Neural progenitor cell (in vitro differentiated cells): ENCODE data around the gene SNTA1. TPM values are rescaled to one million over a fixed set of nuclear protein-coding genes. Genes with fewer than 3 reads are reported as not detected.

ENCODE experiments used
- DNase-seq: peaks from one replicate; pipeline ENCODE4 v3.0.0-alpha.2; 2016; ENCODE audit warnings: low spot score
- H2AFZ ChIP-seq: fragments of 200-600 bp; sonication (generic); replicated peaks from 2 replicates; pipeline ENCODE4 v1.6.1; 2016; ENCODE audit warnings: antibody characterized with exemption
- H3F3A ChIP-seq: fragments of 200-600 bp; sonication (generic); 2 replicates; pipeline ENCODE4 v1.6.1; 2016; ENCODE audit warnings: antibody characterized with exemption, low read depth
- H3K27ac ChIP-seq: fragments of 200-600 bp; sonication (generic); 2 replicates; pipeline ENCODE4 v1.5.1; 2016; ENCODE audit warnings: mild to moderate bottlenecking
- H3K27me3 ChIP-seq: fragments of 200-600 bp; sonication (generic); 2 replicates; pipeline ENCODE4 v1.6.1; 2016; ENCODE audit warnings: mild to moderate bottlenecking, moderate library complexity
- H3K36me3 ChIP-seq: fragments of 200-600 bp; sonication (generic); 2 replicates; pipeline ENCODE4 v1.5.1; 2016
- H3K4me1 ChIP-seq: fragments of 200-600 bp; sonication (generic); 2 replicates; pipeline ENCODE4 v1.6.1; 2016; ENCODE audit warnings: mixed run types
- H3K4me2 ChIP-seq: fragments of 200-600 bp; sonication (generic); 2 replicates; pipeline ENCODE4 v1.6.1; 2016
- H3K4me3 ChIP-seq: fragments of 200-600 bp; sonication (generic); 2 replicates; pipeline ENCODE4 v1.5.1; 2016
- H3K79me2 ChIP-seq: fragments of 200-600 bp; sonication (generic); 2 replicates; pipeline ENCODE4 v1.6.1; 2016; ENCODE audit warnings: low read depth
- H3K9ac ChIP-seq: fragments of 200-600 bp; sonication (generic); 2 replicates; pipeline ENCODE4 v1.6.1; 2016
- H3K9me3 ChIP-seq: fragments of 200-600 bp; sonication (generic); 2 replicates; pipeline ENCODE4 v1.5.1; 2016; ENCODE audit warnings: low read depth
- H4K20me1 ChIP-seq: fragments of 200-600 bp; sonication (generic); 2 replicates; pipeline ENCODE4 v1.6.1; 2016; ENCODE audit warnings: low read depth
- H3K27ac Mint-ChIP-seq: 3 replicates; pipeline ENCODE4 v1.8.0; 2021; ENCODE audit warnings: mixed read lengths
- H3K27me3 Mint-ChIP-seq: 2 replicates; pipeline ENCODE4 v1.8.0; 2022; ENCODE audit warnings: low read depth, mild to moderate bottlenecking, inconsistent platforms, moderate library complexity, mixed read lengths; ENCODE audit not compliant: insufficient read depth
- H3K36me3 Mint-ChIP-seq: 3 replicates; pipeline ENCODE4 v1.8.0; 2021; ENCODE audit warnings: mixed read lengths
- H3K4me1 Mint-ChIP-seq: 3 replicates; pipeline ENCODE4 v1.8.0; 2021; ENCODE audit warnings: mixed read lengths
- H3K4me3 Mint-ChIP-seq: 3 replicates; pipeline ENCODE4 v1.8.0; 2021; ENCODE audit warnings: mild to moderate bottlenecking, moderate library complexity, mixed read lengths
- H3K9me3 Mint-ChIP-seq: 3 replicates; pipeline ENCODE4 v1.8.0; 2020; ENCODE audit warnings: mixed read lengths
- EZH2 ChIP-seq: fragments of 200-600 bp; sonication (generic); IDR thresholded peaks from 2 replicates; pipeline ENCODE4 v1.6.1; 2017; ENCODE audit warnings: antibody characterized with exemption, mild to moderate bottlenecking, moderate library complexity
- EZH2phosphoT487 ChIP-seq: fragments of 200-600 bp; sonication (generic); IDR thresholded peaks from 2 replicates; pipeline ENCODE4 v1.6.1; 2017; ENCODE audit warnings: antibody characterized with exemption
- total RNA-seq: library from RNA; depleted of rRNA; stranded (reverse); fragments of >200 nt; gene quantifications from 2 replicates; pipeline ENCODE4 v1.2.3, GENCODE V29; 2015; ENCODE audit warnings: low replicate concordance
- TF ChIP-seq, protein P1 (sequence below): fragments of 200-600 bp; sonication (generic); IDR thresholded peaks from 2 replicates; pipeline ENCODE4 v1.5.1; 2017; ENCODE audit warnings: antibody characterized with exemption, mild to moderate bottlenecking

The SNTA1 gene
- total RNA-seq, 1 donor from 2014 or later = 6.3 TPM

GRCh38 chr20:33362898-33363297, 80.7 kb downstream of the SNTA1 start:
- Histone ChIP-seq H3K4me1 (no peaks in the 10 kb centered on the region), H3F3A (no peaks in the 10 kb centered on the region), H3K36me3 (peaks cover 6% of the 10 kb centered on the region), H2AFZ (no peak overlapping the region), H3K79me2 (no peaks in the 10 kb centered on the region), H3K4me3 (no peak overlapping the region), H3K4me2 (no peak overlapping the region), H4K20me1 (no peaks in the 10 kb centered on the region), H3K27me3 (no peaks in the 10 kb centered on the region), H3K9ac (no peak overlapping the region), H3K27ac (no peak overlapping the region), H3K9me3 (no peaks in the 10 kb centered on the region)
- Mint-ChIP-seq H3K36me3 (peaks cover 8% of the 10 kb centered on the region), H3K9me3 (no peaks in the 10 kb centered on the region), H3K27ac (no peak overlapping the region), H3K4me1 (no peaks in the 10 kb centered on the region), H3K4me3 (no peak overlapping the region), H3K27me3 (peaks cover 2% of the 10 kb centered on the region)
- TF ChIP-seq, protein P1, sequence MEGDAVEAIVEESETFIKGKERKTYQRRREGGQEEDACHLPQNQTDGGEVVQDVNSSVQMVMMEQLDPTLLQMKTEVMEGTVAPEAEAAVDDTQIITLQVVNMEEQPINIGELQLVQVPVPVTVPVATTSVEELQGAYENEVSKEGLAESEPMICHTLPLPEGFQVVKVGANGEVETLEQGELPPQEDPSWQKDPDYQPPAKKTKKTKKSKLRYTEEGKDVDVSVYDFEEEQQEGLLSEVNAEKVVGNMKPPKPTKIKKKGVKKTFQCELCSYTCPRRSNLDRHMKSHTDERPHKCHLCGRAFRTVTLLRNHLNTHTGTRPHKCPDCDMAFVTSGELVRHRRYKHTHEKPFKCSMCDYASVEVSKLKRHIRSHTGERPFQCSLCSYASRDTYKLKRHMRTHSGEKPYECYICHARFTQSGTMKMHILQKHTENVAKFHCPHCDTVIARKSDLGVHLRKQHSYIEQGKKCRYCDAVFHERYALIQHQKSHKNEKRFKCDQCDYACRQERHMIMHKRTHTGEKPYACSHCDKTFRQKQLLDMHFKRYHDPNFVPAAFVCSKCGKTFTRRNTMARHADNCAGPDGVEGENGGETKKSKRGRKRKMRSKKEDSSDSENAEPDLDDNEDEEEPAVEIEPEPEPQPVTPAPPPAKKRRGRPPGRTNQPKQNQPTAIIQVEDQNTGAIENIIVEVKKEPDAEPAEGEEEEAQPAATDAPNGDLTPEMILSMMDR = no peak
- TF ChIP-seq EZH2phosphoT487 (no peak), EZH2 (no peak)
- DNase-seq = no peak

DNA sequence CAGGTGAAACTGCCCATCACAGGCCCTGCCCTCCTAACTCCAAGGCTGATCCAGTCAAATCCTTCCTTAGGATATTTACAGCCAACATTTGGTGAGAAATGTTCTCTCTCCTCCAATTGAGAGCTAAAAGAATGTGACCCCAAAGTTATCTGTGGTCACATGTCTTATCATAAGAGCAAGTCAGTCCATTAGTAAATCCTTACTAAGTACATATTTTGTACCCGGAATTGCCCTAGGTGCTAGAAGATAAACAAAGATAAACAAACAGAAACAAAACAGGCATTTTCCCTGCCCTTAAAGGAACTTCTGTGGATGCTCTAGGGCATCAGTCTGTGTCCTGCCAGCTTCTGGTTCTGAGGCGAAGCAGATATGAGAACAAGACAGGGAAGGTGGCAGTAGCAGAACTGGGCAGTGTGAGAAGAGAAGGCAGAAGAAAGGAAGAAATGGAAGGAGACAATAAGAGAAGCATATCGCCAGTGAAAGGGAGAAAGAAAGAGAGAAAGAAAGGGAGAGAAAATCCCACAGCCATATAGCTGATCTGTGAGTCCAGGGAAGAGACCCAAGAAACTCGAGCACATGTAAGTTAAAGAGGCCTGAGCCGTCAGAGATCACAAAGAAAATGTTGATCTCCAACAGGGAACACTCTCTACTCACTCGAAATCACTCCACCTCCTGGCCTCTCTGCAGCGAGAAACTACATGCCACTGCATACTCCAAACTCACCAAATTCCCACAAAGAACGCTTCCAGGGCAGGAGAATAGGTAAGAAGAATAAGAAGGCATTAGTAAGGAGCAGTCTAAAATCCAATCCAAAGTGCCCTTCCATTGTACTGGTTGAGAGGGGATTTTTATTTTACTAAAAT, 83.9 kb downstream of the SNTA1 start:
- H2AFZ ChIP-seq = no peak overlapping the region
- H3K9ac ChIP-seq = no peak overlapping the region
- no peak overlapping the region for H3K4me3 ChIP-seq
- no peaks in the 10 kb centered on the region for H3K4me1 ChIP-seq
- H3K79me2 ChIP-seq = no peaks in the 10 kb centered on the region
- H3K4me2 ChIP-seq = no peak overlapping the region
- no peaks in the 10 kb centered on the region for H3K36me3 ChIP-seq
- H3K27me3 Mint-ChIP-seq = peaks cover 2% of the 10 kb centered on the region
- H3K27ac ChIP-seq = no peak overlapping the region
- no peak for DNase-seq
- H3K4me3 Mint-ChIP-seq = no peak overlapping the region
- H3K36me3 Mint-ChIP-seq = peaks cover 6% of the 10 kb centered on the region
- no peaks in the 10 kb centered on the region for H3K27me3 ChIP-seq
- no peaks in the 10 kb centered on the region for H3F3A ChIP-seq
- TF ChIP-seq EZH2 (no peak), EZH2phosphoT487 (no peak)
- TF ChIP-seq, protein P1 = no peak
- no peak overlapping the region for H3K27ac Mint-ChIP-seq
- H3K9me3 Mint-ChIP-seq = no peaks in the 10 kb centered on the region
- H4K20me1 ChIP-seq = no peaks in the 10 kb centered on the region
- H3K9me3 ChIP-seq = no peaks in the 10 kb centered on the region
- H3K4me1 Mint-ChIP-seq = no peaks in the 10 kb centered on the region

Other genes with a start within 250 kb of the SNTA1 start
- gene BPIFA3, start 226.4 kb downstream of the SNTA1 start, total RNA-seq = not detected in 2 replicates
- gene BPIFA1, start 207.8 kb downstream of the SNTA1 start, total RNA-seq = not detected in 2 replicates
- not detected in 2 replicates for gene BPIFB1, start 160.5 kb downstream of the SNTA1 start, total RNA-seq
- 42.0 TPM in 2 replicates for gene CDK5RAP1, start 42.2 kb downstream of the SNTA1 start, total RNA-seq
- gene CBFA2T2, start 46.3 kb upstream of the SNTA1 start, total RNA-seq = 11.9 and 26.4 TPM in 2 replicates
- 0.53 TPM in 1 of 2 replicates, not detected in the other for gene C20orf144, start 218.6 kb upstream of the SNTA1 start, total RNA-seq
- 0.19 TPM in 1 of 2 replicates, not detected in the other for gene ACTL10, start 223.2 kb upstream of the SNTA1 start, total RNA-seq
- gene NECAB3, start 230.7 kb upstream of the SNTA1 start, total RNA-seq = 19.2 and 40.2 TPM in 2 replicates
- gene E2F1, start 242.6 kb upstream of the SNTA1 start, total RNA-seq = 9.7 and 29.7 TPM in 2 replicates